HT-29 (cell line): ENCODE results near the gene PRKRA. TPM values are rescaled to one million over a fixed set of nuclear protein-coding genes. Genes with fewer than 3 reads are reported as not detected.
"Not testable (repeated sequence)": the region's sequence is repeated elsewhere in the genome, so short reads cannot be mapped to it uniquely, and the experiment has no call there.

Experiments
- DNase-seq: peaks from one replicate; pipeline ENCODE4 v3.0.0-alpha.2; 2015; ENCODE audit warnings: low spot score
- total RNA-seq: library from RNA; depleted of rRNA; stranded (reverse); fragments of >200 nt; shearing (Covaris generic); gene quantifications from 2 replicates; pipeline ENCODE4 v1.2.3, GENCODE V29; 2014

The PRKRA gene
- total RNA-seq, 1 experiment from 2014 or later: 53.5 TPM

GRCh38 chr2:178414266-178415247 is 36.4 kb downstream of the PRKRA start:
- DNase-seq: peak; percentile 80

GRCh38 chr2:178413472-178414265 is 37.3 kb downstream of the PRKRA start:
- DNase-seq: no peak

GRCh38 chr2:178412453-178412852 is 38.5 kb downstream of the PRKRA start:
- not testable (repeated sequence) for DNase-seq

GRCh38 chr2:178412047-178412446 is 38.9 kb downstream of the PRKRA start:
- no peak for DNase-seq

GRCh38 chr2:178409261-178409660 is 41.7 kb downstream of the PRKRA start:
- no peak for DNase-seq

- DNase-seq: no peak
These were observed 46.6 kb downstream of the PRKRA start for GRCh38 chr2:178404368-178404767.

GRCh38 chr2:178403671-178404306 is 47.2 kb downstream of the PRKRA start:
- DNase-seq: no peak

GRCh38 chr2:178401994-178402437 is 49.0 kb downstream of the PRKRA start:
- DNase-seq: no peak

GRCh38 chr2:178397002-178397605 is 53.9 kb downstream of the PRKRA start:
- DNase-seq: peak; percentile 64

- no peak for DNase-seq
These were observed 54.9 kb downstream of the PRKRA start for GRCh38 chr2:178395941-178396570.

- no peak for DNase-seq
These were observed 55.7 kb downstream of the PRKRA start for GRCh38 chr2:178395295-178395694.

- no peak for DNase-seq
These were observed 56.1 kb downstream of the PRKRA start for GRCh38 chr2:178394859-178395258.

GRCh38 chr2:178392215-178392614 is 58.8 kb downstream of the PRKRA start:
- DNase-seq: no peak

GRCh38 chr2:178391701-178392100 is 59.3 kb downstream of the PRKRA start:
- DNase-seq: no peak

GRCh38 chr2:178388287-178388686 is 62.7 kb downstream of the PRKRA start:
- DNase-seq: no peak

GRCh38 chr2:178386986-178387597 is 63.9 kb downstream of the PRKRA start:
- DNase-seq: no peak

- DNase-seq: no peak
These were observed 65.3 kb downstream of the PRKRA start for GRCh38 chr2:178385595-178386148.

GRCh38 chr2:178383718-178384117 is 67.3 kb downstream of the PRKRA start:
- DNase-seq: no peak
